Measurements from ENCODE around the gene ZBTB16. TPM values are rescaled to one million over a fixed set of nuclear protein-coding genes. Genes with fewer than 3 reads are reported as not detected.
A peak's percentile ranks its signal among the peaks of the same experiment; 100 is the strongest.

The ZBTB16 gene
- total and polyA plus RNA-seq, 9 donors = 12.7 to 160 (median 68.7) TPM

GRCh38 chr11:114260483-114260882 lies 201.0 kb downstream of the ZBTB16 start:
- Histone ChIP-seq H3K27ac (peak overlapping the region in 1 of 2 donors; percentile 57), H3K4me1 (ENCODE audit: insufficient read depth) (peaks cover 8% of the 10 kb centered on the region), H3K27me3 (no peaks in the 10 kb centered on the region), H3K9me3 (no peaks in the 10 kb centered on the region), H3K4me3 (no peak overlapping the region), H3K36me3 (no peaks in the 10 kb centered on the region)
- DNase-seq = peak in 1 of 5 donors; percentile 52
- intact Hi-C loops (cut with DNase I) = loop anchor here (2.0 to 10.0 kb wide), 8 partner anchors 200 to 366 kb away; partner anchors contain the start of gene ZBTB16 (in 1 of the 4)
- 51 to 61% (median 55%) methylated on average over 9 of the region's 9 CpGs for WGBS, 3 donors
- TF ChIP-seq EP300 (IDR thresholded peaks at IDR 0.05) (no peak), CTCF (IDR thresholded peaks at IDR 0.05) (no peak), POLR2A (IDR thresholded peaks at IDR 0.05) (no peak)

GRCh38 chr11:114261791-114262190 lies 202.3 kb downstream of the ZBTB16 start:
- no peak for DNase-seq
- no peaks in the 10 kb centered on the region for H3K27me3 ChIP-seq
- 70 to 75% (median 70%) methylated on average over 7 of the region's 7 CpGs for WGBS, 3 donors
- no peaks in the 10 kb centered on the region for H3K9me3 ChIP-seq
- H3K4me1 ChIP-seq (ENCODE audit: insufficient read depth) = peaks cover 7% of the 10 kb centered on the region
- intact Hi-C loops (cut with DNase I) = loop anchor here (2.0 to 10.0 kb wide), 9 partner anchors 201 to 367 kb away; partner anchors contain the start of gene ZBTB16 (in 1 of the 4)
- H3K4me3 ChIP-seq = no peak overlapping the region
- TF ChIP-seq CTCF (IDR thresholded peaks at IDR 0.05) (no peak), POLR2A (IDR thresholded peaks at IDR 0.05) (no peak), EP300 (IDR thresholded peaks at IDR 0.05) (no peak)
- no peaks in the 10 kb centered on the region for H3K36me3 ChIP-seq
- H3K27ac ChIP-seq = no peak overlapping the region

- Histone ChIP-seq H3K27me3 (peaks cover 3% of the 10 kb centered on the region), H3K36me3 (no peaks in the 10 kb centered on the region), H3K4me1 (ENCODE audit: insufficient read depth) (peaks cover 5% of the 10 kb centered on the region), H3K9me3 (no peaks in the 10 kb centered on the region), H3K27ac (no peak overlapping the region), H3K4me3 (no peak overlapping the region)
- no peak for TF ChIP-seq EP300 (IDR thresholded peaks at IDR 0.05)
- TF ChIP-seq CTCF (IDR thresholded peaks at IDR 0.05) = peak; percentile 17 to 67 (median 35)
- DNase-seq = peak in 1 of 5 donors; percentile 52
- 18 to 19% (median 18%) methylated on average over 9 of the region's 9 CpGs for WGBS, 3 donors
- intact Hi-C loops (cut with DNase I) = loop anchor here (2.0 to 10.0 kb wide), 7 partner anchors 206 to 368 kb away; partner anchors contain the start of gene ZBTB16 (in 1 of the 4)
Observed at GRCh38 chr11:114262681-114263512, 203.4 kb downstream of the ZBTB16 start.

GRCh38 chr11:114263513-114264170 lies 204.1 kb downstream of the ZBTB16 start:
- TF ChIP-seq EP300 (IDR thresholded peaks at IDR 0.05) (no peak), CTCF (IDR thresholded peaks at IDR 0.05) (no peak), POLR2A (IDR thresholded peaks at IDR 0.05) (no peak)

More at GRCh38 chr11:114263513-114264170, 204.1 kb downstream of the ZBTB16 start:
- Histone ChIP-seq H3K4me3 (no peak overlapping the region), H3K27ac (no peak overlapping the region), H3K36me3 (no peaks in the 10 kb centered on the region), H3K27me3 (peaks cover 3% of the 10 kb centered on the region), H3K4me1 (ENCODE audit: insufficient read depth) (peaks cover 1% of the 10 kb centered on the region), H3K9me3 (no peaks in the 10 kb centered on the region)
- no peak for DNase-seq
- 76 to 83% (median 81%) methylated on average over 7 of the region's 7 CpGs for WGBS, 3 donors
- intact Hi-C loops (cut with DNase I) = loop anchor here (2.0 to 10.0 kb wide), 7 partner anchors 206 to 369 kb away; partner anchors contain the start of gene ZBTB16 (in 1 of the 4)

Measured in ovary (tissue), 9 donors.